HepG2 (cell line): ENCODE results near the gene SAE1. TPM values are rescaled to one million over a fixed set of nuclear protein-coding genes. Genes with fewer than 3 reads are reported as not detected.

ENCODE experiments used
- ATAC-seq: fragments of 200-7000 bp; cut with Tn5 transposase; 3 replicates; pipeline ENCODE4 v1.9.1; 2020; ENCODE audit warnings: mild to moderate bottlenecking, moderate library complexity
- BruUV-seq: library from RNA; stranded (reverse); fragments of 400-500 nt; replicated peaks from 2 replicates; lab custom pipeline; 2021; lab: Mats Ljungman, UMichigan
- CTCF ChIA-PET: fragments of 300-600 bp; formaldehyde crosslinking; extraction: SDS; loops from one replicate; lab custom pipeline; 2021; ENCODE audit warnings: low total read pairs, inconsistent platforms, low intra/inter-chr PET ratio; lab: Yijun Ruan, JAX
- POLR2A ChIA-PET: fragments of 350-600 bp; sonication (Branson Sonifier 250); formaldehyde crosslinking; loops from one replicate; lab custom pipeline; 2020; ENCODE audit warnings: antibody characterized with exemption, inconsistent platforms; lab: Yijun Ruan, JAX
- DNase-seq: peaks from one replicate; pipeline ENCODE4 v3.0.0-alpha.2; 2015; ENCODE audit warnings: low spot score
- FAIRE-seq: peaks from 3 replicates; lab custom pipeline; 2011; peaks lifted over from hg19 to GRCh38; lab: Jason Lieb, UNC
- H2AFZ ChIP-seq: one replicate; pipeline ENCODE4 v1.6.1; 2011; ENCODE audit warnings: low read length, inconsistent platforms
- H3K27ac ChIP-seq: fragments of 300-600 bp; 3 replicates; pipeline ENCODE4 v1.8.0; 2011; ENCODE audit warnings: mixed run types, mild to moderate bottlenecking, mixed read lengths, low read length, inconsistent platforms; ENCODE audit not compliant: insufficient read depth; ENCODE audit errors: extremely low read length
- H3K27me3 ChIP-seq, 2 experiments: fragments of 200-600 bp in 1 of 2; 2 replicates in 1 of 2; 3 replicates in 1 of 2; pipeline versions ENCODE4 v1.6.0 to v1.8.0; 2011; ENCODE audit warnings: low read length in 2 of 2, mild to moderate bottlenecking in 2 of 2, moderate library complexity in 2 of 2, inconsistent platforms in 1 of 2; ENCODE audit not compliant: insufficient read depth in 2 of 2, control insufficient read depth in 1 of 2
- H3K36me3 ChIP-seq, 2 experiments: fragments of 200-600 bp in 1 of 2; replicated peaks in 1 of 2; 2 replicates in 1 of 2; 3 replicates in 1 of 2; pipeline versions ENCODE4 v1.5.1 to v1.8.0; 2011; ENCODE audit warnings: low read length in 2 of 2, inconsistent platforms in 1 of 2; ENCODE audit not compliant: insufficient read depth in 2 of 2, control insufficient read depth in 1 of 2
- H3K4me1 ChIP-seq: 2 replicates; pipeline ENCODE4 v1.5.1; 2012; ENCODE audit warnings: low read length, inconsistent platforms; ENCODE audit not compliant: insufficient read depth
- H3K4me2 ChIP-seq: 2 replicates; pipeline ENCODE4 v1.6.0; 2011; ENCODE audit warnings: low read depth, low read length, inconsistent platforms
- H3K4me3 ChIP-seq, 3 experiments: fragments of 200-600 bp in 1 of 3; sonication (generic), shearing (Covaris generic) in 1 of 3; replicated peaks in 1 of 3; 2 replicates each; pipeline ENCODE4 v1.5.1; 2011 to 2016; ENCODE audit warnings: low read length in 3 of 3, inconsistent platforms in 2 of 3, low read depth in 2 of 3, mild to moderate bottlenecking in 2 of 3, control low read depth in 1 of 3, mixed read lengths in 1 of 3; ENCODE audit not compliant: insufficient read depth in 1 of 3
- H3K79me2 ChIP-seq: one replicate; pipeline ENCODE4 v1.6.1; 2011; ENCODE audit warnings: low read length, inconsistent platforms; ENCODE audit not compliant: insufficient read depth
- H3K9ac ChIP-seq: 2 replicates; pipeline ENCODE4 v1.6.0; 2011; ENCODE audit warnings: mild to moderate bottlenecking, low read depth, low read length, inconsistent platforms; ENCODE audit not compliant: insufficient read depth
- H3K9me3 ChIP-seq: 2 replicates; pipeline ENCODE4 v1.5.1; 2012; ENCODE audit warnings: mild to moderate bottlenecking, low read length
- H4K20me1 ChIP-seq: 2 replicates; pipeline ENCODE4 v1.6.0; 2011; ENCODE audit warnings: inconsistent platforms, mild to moderate bottlenecking, low read length, moderate library complexity; ENCODE audit not compliant: insufficient read depth
- ADNP ChIP-seq: sonication (generic); formaldehyde crosslinking; IDR thresholded peaks from 2 replicates; pipeline ENCODE4 v1.4.0; 2020; ENCODE audit warnings: missing genetic modification reagents
- AGO1 ChIP-seq: fragments of 200-400 bp; formaldehyde crosslinking; IDR thresholded peaks from 2 replicates; pipeline ENCODE4 v1.6.1; 2017; ENCODE audit warnings: mild to moderate bottlenecking, low read depth, low read length, moderate library complexity; ENCODE audit not compliant: poor library complexity, severe bottlenecking
- CBX5 ChIP-seq: sonication (generic); formaldehyde crosslinking; IDR thresholded peaks from 2 replicates; pipeline ENCODE4 v1.4.0; 2020; ENCODE audit warnings: missing genetic modification reagents, borderline replicate concordance
- DNMT3B ChIP-seq: conservative IDR thresholded peaks from 2 replicates; pipeline ENCODE4 v1.6.1; 2016; ENCODE audit warnings: missing biosample characterization, control low read depth
- KDM5A ChIP-seq: fragments of 200-600 bp; sonication (generic); IDR thresholded peaks from 2 replicates; pipeline ENCODE4 v1.7.0; 2018; ENCODE audit warnings: antibody characterized with exemption, mild to moderate bottlenecking, low read length, borderline replicate concordance
- MEIS2 ChIP-seq: sonication (generic); formaldehyde crosslinking; IDR thresholded peaks from 2 replicates; pipeline ENCODE4 v1.9.0; 2021; ENCODE audit warnings: mild to moderate bottlenecking, missing genetic modification reagents
- NFKBIZ ChIP-seq: IDR thresholded peaks from 2 replicates; pipeline ENCODE4 v1.6.1; 2018; ENCODE audit warnings: missing genetic modification reagents, missing compliant biosample characterization
- PCBP1 ChIP-seq: fragments of 200-400 bp; formaldehyde crosslinking; IDR thresholded peaks from 2 replicates; pipeline ENCODE4 v1.6.1; 2017; ENCODE audit warnings: mild to moderate bottlenecking, low read depth, low read length, borderline replicate concordance
- PTBP1 ChIP-seq: fragments of 200-400 bp; formaldehyde crosslinking; IDR thresholded peaks from 2 replicates; pipeline ENCODE4 v1.6.1; 2018; ENCODE audit warnings: low read length, low read depth; ENCODE audit not compliant: poor library complexity, severe bottlenecking
- ZNF10 ChIP-seq: sonication (generic); formaldehyde crosslinking; IDR thresholded peaks from 2 replicates; pipeline ENCODE4 v1.4.0; 2020; ENCODE audit warnings: mild to moderate bottlenecking, low read depth, missing genetic modification reagents, borderline replicate concordance
- ZNF335 ChIP-seq: sonication (generic); formaldehyde crosslinking; IDR thresholded peaks from 2 replicates; pipeline ENCODE4 v1.4.0; 2020; ENCODE audit warnings: missing genetic modification reagents
- ZNF570 ChIP-seq: sonication (generic); formaldehyde crosslinking; IDR thresholded peaks from 2 replicates; pipeline ENCODE4 v1.4.0; 2020; ENCODE audit warnings: mild to moderate bottlenecking, missing genetic modification reagents, borderline replicate concordance
- ZNF614 ChIP-seq: IDR thresholded peaks from 2 replicates; pipeline ENCODE4 v1.6.1; 2018; ENCODE audit warnings: missing biosample characterization, missing genetic modification reagents, inconsistent platforms, borderline replicate concordance
- ZNF83 ChIP-seq: sonication (generic); formaldehyde crosslinking; IDR thresholded peaks from 2 replicates; pipeline ENCODE4 v1.4.0; 2020; ENCODE audit warnings: missing genetic modification reagents, mild to moderate bottlenecking, borderline replicate concordance
- WGBS: methylation state at CpG from one replicate; pipeline ENCODE4 v1.1.6; 2017; ENCODE audit warnings: low lambda C conversion rate; 5-methylcytosine and 5-hydroxymethylcytosine counted together
- in situ Hi-C: cut with HindIII; loops from 2 replicates; pipeline ENCODE4 v1.10.0; 2017; ENCODE audit warnings: low pct_unique_long_range_greater_than_20kb; ENCODE audit not compliant: extremely low pct_ligation_motif_present
- intact Hi-C: fragments of 100-400 bp; cut with micrococcal nuclease; formaldehyde crosslinking; loops from one replicate; pipeline ENCODE4 v1.10.0; 2022; ENCODE audit not compliant: unreplicated experiment
- polyA plus RNA-seq, 8 experiments: library from polyadenylated mRNA; depleted of rRNA in 3 of 8; stranded (reverse) in 7 of 8; unstranded in 1 of 8; fragments of >200 nt; fragmentation: Illumina TruSeq in 4 of 8; extraction: Trizol in 4 of 8; gene quantifications; 2 replicates each; pipeline versions ENCODE4 v1.2.1 to v1.2.3, GENCODE V29; 2011 to 2016; ENCODE audit warnings: low read depth in 4 of 8, missing spikeins in 1 of 8, mixed read lengths in 1 of 8; ENCODE audit not compliant: insufficient read depth in 1 of 8
- total RNA-seq, 5 experiments: library from RNA; depleted of rRNA; stranded (reverse); fragments of >200 nt; fragmentation: Illumina TruSeq; extraction: Trizol; gene quantifications; 2 replicates each; pipeline ENCODE4 v1.2.3, GENCODE V29; 2016; ENCODE audit warnings: low read depth in 1 of 5
- TF ChIP-seq, protein P1 (sequence below): sonication (generic); formaldehyde crosslinking; IDR thresholded peaks from 2 replicates; pipeline ENCODE4 v1.4.0; 2020; ENCODE audit warnings: missing genetic modification reagents

SAE1 gene
- total and polyA plus RNA-seq, 2 of the 13 experiments (the other 11 are each of a cell fraction or from before 2014, with no cell fraction given): 87.6 to 197 TPM

- no peak for DNase-seq
- FAIRE-seq: no peak
- Histone ChIP-seq H3K4me2 (no peak overlapping the region), H3K4me1 (peaks cover 43% of the 10 kb centered on the region), H3K27me3 (no peaks in the 10 kb centered on the region; a peak in 1 of 5 replicates), H3K4me3 (no peak overlapping the region), H3K9ac (no peak overlapping the region), H3K9me3 (no peaks in the 10 kb centered on the region), H2AFZ (no peak overlapping the region), H4K20me1 (peaks cover 12% of the 10 kb centered on the region; the same call in 1 of the 2 replicates), H3K36me3 (no peaks in the 10 kb centered on the region), H3K79me2 (peaks cover 37% of the 10 kb centered on the region), H3K27ac (no peak overlapping the region)
- intact Hi-C loops (no loop called here), in situ Hi-C loops (loop anchor here (5.0 to 10.0 kb wide), 2 partner anchors 52 to 105 kb away; no protein-coding TSS in a partner anchor)
- TF ChIP-seq PCBP1 (no peak), MEIS2 (CRISPR knock-in tag) (no peak), ZNF614 (CRISPR knock-in tag) (no peak), ZNF10 (CRISPR knock-in tag) (no peak), AGO1 (no peak), CBX5 (CRISPR knock-in tag) (no peak), KDM5A (no peak), NFKBIZ (CRISPR knock-in tag) (no peak), ZNF335 (CRISPR knock-in tag) (no peak), ZNF570 (CRISPR knock-in tag) (no peak), ZNF83 (CRISPR knock-in tag) (no peak), DNMT3B (CRISPR knock-in tag) (no peak), ADNP (CRISPR knock-in tag) (no peak), PTBP1 (no peak)
- TF ChIP-seq, protein P1, sequence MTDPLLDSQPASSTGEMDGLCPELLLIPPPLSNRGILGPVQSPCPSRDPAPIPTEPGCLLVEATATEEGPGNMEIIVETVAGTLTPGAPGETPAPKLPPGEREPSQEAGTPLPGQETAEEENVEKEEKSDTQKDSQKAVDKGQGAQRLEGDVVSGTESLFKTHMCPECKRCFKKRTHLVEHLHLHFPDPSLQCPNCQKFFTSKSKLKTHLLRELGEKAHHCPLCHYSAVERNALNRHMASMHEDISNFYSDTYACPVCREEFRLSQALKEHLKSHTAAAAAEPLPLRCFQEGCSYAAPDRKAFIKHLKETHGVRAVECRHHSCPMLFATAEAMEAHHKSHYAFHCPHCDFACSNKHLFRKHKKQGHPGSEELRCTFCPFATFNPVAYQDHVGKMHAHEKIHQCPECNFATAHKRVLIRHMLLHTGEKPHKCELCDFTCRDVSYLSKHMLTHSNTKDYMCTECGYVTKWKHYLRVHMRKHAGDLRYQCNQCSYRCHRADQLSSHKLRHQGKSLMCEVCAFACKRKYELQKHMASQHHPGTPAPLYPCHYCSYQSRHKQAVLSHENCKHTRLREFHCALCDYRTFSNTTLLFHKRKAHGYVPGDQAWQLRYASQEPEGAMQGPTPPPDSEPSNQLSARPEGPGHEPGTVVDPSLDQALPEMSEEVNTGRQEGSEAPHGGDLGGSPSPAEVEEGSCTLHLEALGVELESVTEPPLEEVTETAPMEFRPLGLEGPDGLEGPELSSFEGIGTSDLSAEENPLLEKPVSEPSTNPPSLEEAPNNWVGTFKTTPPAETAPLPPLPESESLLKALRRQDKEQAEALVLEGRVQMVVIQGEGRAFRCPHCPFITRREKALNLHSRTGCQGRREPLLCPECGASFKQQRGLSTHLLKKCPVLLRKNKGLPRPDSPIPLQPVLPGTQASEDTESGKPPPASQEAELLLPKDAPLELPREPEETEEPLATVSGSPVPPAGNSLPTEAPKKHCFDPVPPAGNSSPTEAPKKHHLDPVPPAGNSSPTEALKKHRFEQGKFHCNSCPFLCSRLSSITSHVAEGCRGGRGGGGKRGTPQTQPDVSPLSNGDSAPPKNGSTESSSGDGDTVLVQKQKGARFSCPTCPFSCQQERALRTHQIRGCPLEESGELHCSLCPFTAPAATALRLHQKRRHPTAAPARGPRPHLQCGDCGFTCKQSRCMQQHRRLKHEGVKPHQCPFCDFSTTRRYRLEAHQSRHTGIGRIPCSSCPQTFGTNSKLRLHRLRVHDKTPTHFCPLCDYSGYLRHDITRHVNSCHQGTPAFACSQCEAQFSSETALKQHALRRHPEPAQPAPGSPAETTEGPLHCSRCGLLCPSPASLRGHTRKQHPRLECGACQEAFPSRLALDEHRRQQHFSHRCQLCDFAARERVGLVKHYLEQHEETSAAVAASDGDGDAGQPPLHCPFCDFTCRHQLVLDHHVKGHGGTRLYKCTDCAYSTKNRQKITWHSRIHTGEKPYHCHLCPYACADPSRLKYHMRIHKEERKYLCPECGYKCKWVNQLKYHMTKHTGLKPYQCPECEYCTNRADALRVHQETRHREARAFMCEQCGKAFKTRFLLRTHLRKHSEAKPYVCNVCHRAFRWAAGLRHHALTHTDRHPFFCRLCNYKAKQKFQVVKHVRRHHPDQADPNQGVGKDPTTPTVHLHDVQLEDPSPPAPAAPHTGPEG (CRISPR knock-in tag): no peak
- CTCF ChIA-PET: no interaction called here
- WGBS: 95% methylated on average over 4 of the region's 4 CpGs
- POLR2A ChIA-PET: no interaction called here
- no peak for ATAC-seq
- BruUV-seq: no TSS peak
Measured at GRCh38 chr19:47129579-47129978, 1.1 kb upstream of the SAE1 start.
